CD4-positive, alpha-beta T cell (primary cell): ENCODE measurements around the gene TBC1D22A. TPM values are rescaled to one million over a fixed set of nuclear protein-coding genes. Genes with fewer than 3 reads are reported as not detected.

ENCODE experiments used
- ATAC-seq: fragments of 200-7000 bp; cut with Tn5 transposase; one replicate; pipeline ENCODE4 v1.10.0; 2022; ENCODE audit warnings: mild to moderate bottlenecking; ENCODE audit not compliant: poor library complexity
- CTCF ChIA-PET: fragments of 350-600 bp; sonication (Branson Sonifier 250); formaldehyde crosslinking; loops from one replicate; lab custom pipeline; 2021; ENCODE audit warnings: antibody characterized with exemption, inconsistent platforms; lab: Charles Lee
- POLR2A ChIA-PET: fragments of 350-600 bp; sonication (Branson Sonifier 250); formaldehyde crosslinking; loops from one replicate; lab custom pipeline; 2021; ENCODE audit warnings: antibody characterized with exemption, inconsistent platforms; lab: Charles Lee
- DNase-seq, 14 experiments: peaks; one replicate each; pipeline ENCODE4 v3.0.0-alpha.2; 2013 to 2020; ENCODE audit warnings: mixed read lengths in 2 of 14
- H3K27ac ChIP-seq, 2 donors: one replicate each; pipeline versions ENCODE4 v1.5.1 to v1.7.0; 2013; ENCODE audit warnings: low read length in 2 of 2, low read depth in 1 of 2, mild to moderate bottlenecking in 1 of 2
- H3K27me3 ChIP-seq, 2 experiments: 1 replicate in 1 of 2; 2 replicates in 1 of 2; pipeline versions ENCODE4 v1.6.1 to v1.7.0; 2013; ENCODE audit warnings: low read length in 2 of 2, control low read depth in 1 of 2, mild to moderate bottlenecking in 1 of 2, moderate library complexity in 1 of 2; ENCODE audit not compliant: insufficient read depth in 2 of 2, control insufficient read depth in 1 of 2
- H3K36me3 ChIP-seq: one replicate; pipeline ENCODE4 v1.6.1; 2013; ENCODE audit warnings: low read length, control low read depth; ENCODE audit not compliant: insufficient read depth
- H3K4me1 ChIP-seq: one replicate; pipeline ENCODE4 v1.6.1; 2013; ENCODE audit warnings: low read length, control low read depth; ENCODE audit not compliant: insufficient read depth
- H3K4me3 ChIP-seq: one replicate; pipeline ENCODE4 v1.5.1; 2013; ENCODE audit warnings: mild to moderate bottlenecking, low read length, moderate library complexity
- H3K9me3 ChIP-seq, 2 experiments: 1 replicate in 1 of 2; 2 replicates in 1 of 2; pipeline versions ENCODE4 v1.6.1 to v1.7.0; 2013; ENCODE audit warnings: low read length in 2 of 2, mild to moderate bottlenecking in 2 of 2, control low read depth in 1 of 2, moderate library complexity in 1 of 2; ENCODE audit not compliant: control insufficient read depth in 1 of 2, insufficient read depth in 1 of 2
- H3K27ac Mint-ChIP-seq: one replicate; pipeline ENCODE4 v1.8.0; 2020; ENCODE audit warnings: mixed read lengths
- H3K27me3 Mint-ChIP-seq: one replicate; pipeline ENCODE4 v1.8.0; 2021; ENCODE audit warnings: mixed read lengths
- H3K36me3 Mint-ChIP-seq: one replicate; pipeline ENCODE4 v1.8.0; 2021; ENCODE audit warnings: low read depth, mixed read lengths
- H3K4me1 Mint-ChIP-seq: one replicate; pipeline ENCODE4 v1.8.0; 2021; ENCODE audit warnings: low read depth, mixed read lengths
- H3K4me3 Mint-ChIP-seq: one replicate; pipeline ENCODE4 v1.8.0; 2020; ENCODE audit warnings: mild to moderate bottlenecking, mixed read lengths
- H3K9me3 Mint-ChIP-seq: one replicate; pipeline ENCODE4 v1.8.0; 2020; ENCODE audit warnings: mixed read lengths
- CTCF ChIP-seq: fragments of 200-600 bp; IDR thresholded peaks from one replicate; pipeline ENCODE4 v1.8.0; 2022; ENCODE audit warnings: antibody characterized with exemption, mild to moderate bottlenecking
- intact Hi-C, 2 experiments: fragments of 100-400 bp; cut with DNase I in 1 of 2; cut with micrococcal nuclease in 1 of 2; formaldehyde crosslinking; loops; one replicate each; pipeline versions ENCODE4 v1.15.1 to v1.9.0; 2023 to 2025; cut with DNase I, micrococcal nuclease
- total RNA-seq, 174 experiments: library from RNA in 2 of 174; stranded (reverse) in 2 of 174; gene quantifications; one replicate each; pipeline ENCODE4 v1.2.3 and lab custom pipeline; 2021 to 2026

Gene TBC1D22A
- total RNA-seq, 2 experiments from 2014 or later: 27.1 to 31.7 TPM

- intact Hi-C loops: no loop called here
- POLR2A ChIA-PET: no interaction called here
- no peak overlapping the region for H3K27ac Mint-ChIP-seq
- CTCF ChIA-PET: no interaction called here
- peaks cover 23% of the 10 kb centered on the region for H3K36me3 Mint-ChIP-seq
- Histone ChIP-seq H3K9me3 (peaks cover 0 to 4% of the 10 kb centered on the region in 2 experiments), H3K4me3 (no peak overlapping the region), H3K27ac (no peak overlapping the region), H3K36me3 (peaks cover 14% of the 10 kb centered on the region), H3K4me1 (peaks cover 3% of the 10 kb centered on the region), H3K27me3 (no peaks in the 10 kb centered on the region)
- H3K4me1 Mint-ChIP-seq: no peaks in the 10 kb centered on the region
- no peak for DNase-seq
- H3K4me3 Mint-ChIP-seq: no peak overlapping the region
- no peak for TF ChIP-seq CTCF
- ATAC-seq: no peak
- H3K27me3 Mint-ChIP-seq: no peaks in the 10 kb centered on the region
- H3K9me3 Mint-ChIP-seq: no peaks in the 10 kb centered on the region
Observed at GRCh38 chr22:47053013-47053725, 290.7 kb downstream of the TBC1D22A start.

GRCh38 chr22:47053726-47054141 lies 291.3 kb downstream of the TBC1D22A start:
- TF ChIP-seq CTCF: no peak
- Mint-ChIP-seq H3K4me1 (no peaks in the 10 kb centered on the region), H3K27ac (no peak overlapping the region)

GRCh38 chr22:47054231-47055072 lies 292.0 kb downstream of the TBC1D22A start:
- intact Hi-C loops: no loop called here
- Mint-ChIP-seq H3K27ac (no peak overlapping the region), H3K36me3 (peaks cover 32% of the 10 kb centered on the region), H3K27me3 (no peaks in the 10 kb centered on the region), H3K9me3 (no peaks in the 10 kb centered on the region), H3K4me3 (no peak overlapping the region), H3K4me1 (no peaks in the 10 kb centered on the region)
- ChIA-PET CTCF (no interaction called here), POLR2A (no interaction called here)
- Histone ChIP-seq H3K9me3 (peaks cover 0 to 4% of the 10 kb centered on the region in 2 experiments), H3K4me3 (no peak overlapping the region), H3K27ac (no peak overlapping the region), H3K27me3 (no peaks in the 10 kb centered on the region), H3K36me3 (peaks cover 14% of the 10 kb centered on the region), H3K4me1 (peaks cover 3% of the 10 kb centered on the region)
- DNase-seq: no peak
- TF ChIP-seq CTCF: no peak
- ATAC-seq: no peak

More at GRCh38 chr22:47053726-47054141, 291.3 kb downstream of the TBC1D22A start:
- H3K36me3 ChIP-seq: peaks cover 14% of the 10 kb centered on the region
- H3K27me3 ChIP-seq: no peaks in the 10 kb centered on the region
- peaks cover 3% of the 10 kb centered on the region for H3K4me1 ChIP-seq
- no peak overlapping the region for H3K4me3 ChIP-seq
- Mint-ChIP-seq H3K4me3 (no peak overlapping the region), H3K27me3 (no peaks in the 10 kb centered on the region), H3K9me3 (no peaks in the 10 kb centered on the region), H3K36me3 (peaks cover 28% of the 10 kb centered on the region)
- H3K9me3 ChIP-seq: peaks cover 0 to 4% of the 10 kb centered on the region in 2 experiments
- ChIA-PET CTCF (no interaction called here), POLR2A (no interaction called here)
- DNase-seq: no peak
- intact Hi-C loops: no loop called here
- ATAC-seq: no peak
- no peak overlapping the region for H3K27ac ChIP-seq
